ENCODE measurements around the gene GRK3. TPM values are rescaled to one million over a fixed set of nuclear protein-coding genes. Genes with fewer than 3 reads are reported as not detected.

Gene GRK3
- total and polyA plus RNA-seq, 2 of the 4 experiments (the other 2 are of a cell fraction), result 0.58 to 1.6 TPM

DNA sequence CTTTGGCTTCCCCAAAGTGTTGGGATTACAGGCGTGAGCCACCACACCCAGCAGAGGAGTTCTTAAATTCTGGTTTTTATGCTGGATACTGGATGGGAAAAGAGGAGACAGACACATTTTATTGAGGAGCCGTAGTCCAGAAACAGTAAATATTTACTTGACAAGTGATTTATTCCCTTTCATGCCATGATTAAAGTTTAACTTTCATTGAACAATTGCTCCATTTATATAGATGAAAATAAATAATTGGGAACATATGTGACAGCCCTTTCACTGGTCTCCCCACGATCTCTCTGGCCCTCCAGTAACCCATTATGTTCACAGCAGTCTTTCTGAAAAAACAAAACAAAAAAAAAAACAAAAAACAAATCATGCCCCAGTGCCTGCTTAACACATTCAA, 19.3 kb upstream of the GRK3 start:
- Histone ChIP-seq H3K23ac (ENCODE audit: low read depth, low read length) (no peak overlapping the region), H4K8ac (ENCODE audit: low read depth in 2 of 2, low read length in 2 of 2) (no peak overlapping the region), H4K20me1 (ENCODE audit: insufficient read depth, low read length) (no peaks in the 10 kb centered on the region), H3K27ac (ENCODE audit: insufficient read depth, low read length) (no peak overlapping the region), H3K9me3 (ENCODE audit: control insufficient read depth, insufficient read depth, low read length) (peaks cover 3% of the 10 kb centered on the region), H3K9ac (ENCODE audit: low read depth, low read length) (no peak overlapping the region), H3K4me3 (ENCODE audit: insufficient read depth, low read depth, low read length) (no peak overlapping the region), H3K56ac (ENCODE audit: extremely low read depth, insufficient read depth, low read length) (no peak overlapping the region), H4K5ac (ENCODE audit: low read depth, low read length) (no peak overlapping the region), H3K79me1 (ENCODE audit: low read depth in 1 of 2, low read length in 2 of 2) (no peaks in the 10 kb centered on the region), H3K27me3 (ENCODE audit: control insufficient read depth, insufficient read depth, low read length) (peaks cover 3% of the 10 kb centered on the region), H2AK5ac (ENCODE audit: low read depth, low read length) (no peak overlapping the region), H3K4me1 (ENCODE audit: control insufficient read depth, insufficient read depth, low read length) (no peaks in the 10 kb centered on the region), H2BK5ac (ENCODE audit: low read depth, low read length, poor library complexity, severe bottlenecking) (no peak overlapping the region), H3K4ac (ENCODE audit: low read depth, low read length) (no peak overlapping the region), H2BK20ac (ENCODE audit: low read depth, low read length) (no peak overlapping the region), H2BK15ac (ENCODE audit: low read depth, low read length) (no peak overlapping the region), H3K36me3 (ENCODE audit: control insufficient read depth, insufficient read depth, low read length) (no peaks in the 10 kb centered on the region), H3K4me2 (ENCODE audit: low read depth, low read length) (no peak overlapping the region), H4K91ac (ENCODE audit: insufficient read depth, low read depth, low read length) (no peak overlapping the region), H2BK120ac (ENCODE audit: low read depth, low read length) (no peak overlapping the region), H2AK9ac (replicated peaks; ENCODE audit: low read depth, low read length, poor library complexity) (no peak overlapping the region), H3K18ac (ENCODE audit: low read depth, low read length) (no peak overlapping the region), H3K9me1 (ENCODE audit: insufficient read depth, low read length) (no peaks in the 10 kb centered on the region), H2AFZ (replicated peaks; ENCODE audit: low read length, poor library complexity) (no peak overlapping the region), H3K14ac (replicated peaks; ENCODE audit: low read depth, low read length) (no peak overlapping the region)
- CTCF ChIA-PET, result no interaction called here
- no peak for ATAC-seq (ENCODE audit: low read depth)
- TF ChIP-seq MXI1 (IDR thresholded peaks at IDR 0.05; ENCODE audit: borderline replicate concordance, low read depth, low read length) (no peak), POLR2A (IDR thresholded peaks at IDR 0.05; ENCODE audit: low read depth, low read length) (no peak), CEBPB (IDR thresholded peaks at IDR 0.05; ENCODE audit: low read depth, low read length) (no peak), CHD1 (IDR thresholded peaks at IDR 0.05; ENCODE audit: low read depth, low read length) (no peak), FOS (IDR thresholded peaks at IDR 0.05; ENCODE audit: low read depth, low read length) (no peak), MAZ (IDR thresholded peaks at IDR 0.05; ENCODE audit: borderline replicate concordance, low read depth, low read length) (no peak), RFX5 (IDR thresholded peaks at IDR 0.05; ENCODE audit: low read depth, low read length) (no peak), RCOR1 (IDR thresholded peaks at IDR 0.05; ENCODE audit: insufficient replicate concordance, low read length) (no peak), NFE2L2 (IDR thresholded peaks at IDR 0.05; ENCODE audit: low read depth, low read length) (no peak), MAFK (IDR thresholded peaks at IDR 0.05; ENCODE audit: low read depth, low read length) (no peak), SMC3 (IDR thresholded peaks at IDR 0.05; ENCODE audit: low read depth, low read length) (no peak), BHLHE40 (IDR thresholded peaks at IDR 0.05; ENCODE audit: low read depth, low read length) (no peak), RAD21 (IDR thresholded peaks at IDR 0.05; ENCODE audit: low read length) (no peak)
- TF ChIP-seq, protein P1, sequence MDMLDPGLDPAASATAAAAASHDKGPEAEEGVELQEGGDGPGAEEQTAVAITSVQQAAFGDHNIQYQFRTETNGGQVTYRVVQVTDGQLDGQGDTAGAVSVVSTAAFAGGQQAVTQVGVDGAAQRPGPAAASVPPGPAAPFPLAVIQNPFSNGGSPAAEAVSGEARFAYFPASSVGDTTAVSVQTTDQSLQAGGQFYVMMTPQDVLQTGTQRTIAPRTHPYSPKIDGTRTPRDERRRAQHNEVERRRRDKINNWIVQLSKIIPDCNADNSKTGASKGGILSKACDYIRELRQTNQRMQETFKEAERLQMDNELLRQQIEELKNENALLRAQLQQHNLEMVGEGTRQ (IDR thresholded peaks at IDR 0.05; ENCODE audit: low read depth, low read length), result no peak
- TF ChIP-seq, protein P2, sequence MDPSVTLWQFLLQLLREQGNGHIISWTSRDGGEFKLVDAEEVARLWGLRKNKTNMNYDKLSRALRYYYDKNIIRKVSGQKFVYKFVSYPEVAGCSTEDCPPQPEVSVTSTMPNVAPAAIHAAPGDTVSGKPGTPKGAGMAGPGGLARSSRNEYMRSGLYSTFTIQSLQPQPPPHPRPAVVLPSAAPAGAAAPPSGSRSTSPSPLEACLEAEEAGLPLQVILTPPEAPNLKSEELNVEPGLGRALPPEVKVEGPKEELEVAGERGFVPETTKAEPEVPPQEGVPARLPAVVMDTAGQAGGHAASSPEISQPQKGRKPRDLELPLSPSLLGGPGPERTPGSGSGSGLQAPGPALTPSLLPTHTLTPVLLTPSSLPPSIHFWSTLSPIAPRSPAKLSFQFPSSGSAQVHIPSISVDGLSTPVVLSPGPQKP (IDR thresholded peaks at IDR 0.05; ENCODE audit: borderline replicate concordance, low read depth, low read length), result no peak
- TF ChIP-seq, protein P3, sequence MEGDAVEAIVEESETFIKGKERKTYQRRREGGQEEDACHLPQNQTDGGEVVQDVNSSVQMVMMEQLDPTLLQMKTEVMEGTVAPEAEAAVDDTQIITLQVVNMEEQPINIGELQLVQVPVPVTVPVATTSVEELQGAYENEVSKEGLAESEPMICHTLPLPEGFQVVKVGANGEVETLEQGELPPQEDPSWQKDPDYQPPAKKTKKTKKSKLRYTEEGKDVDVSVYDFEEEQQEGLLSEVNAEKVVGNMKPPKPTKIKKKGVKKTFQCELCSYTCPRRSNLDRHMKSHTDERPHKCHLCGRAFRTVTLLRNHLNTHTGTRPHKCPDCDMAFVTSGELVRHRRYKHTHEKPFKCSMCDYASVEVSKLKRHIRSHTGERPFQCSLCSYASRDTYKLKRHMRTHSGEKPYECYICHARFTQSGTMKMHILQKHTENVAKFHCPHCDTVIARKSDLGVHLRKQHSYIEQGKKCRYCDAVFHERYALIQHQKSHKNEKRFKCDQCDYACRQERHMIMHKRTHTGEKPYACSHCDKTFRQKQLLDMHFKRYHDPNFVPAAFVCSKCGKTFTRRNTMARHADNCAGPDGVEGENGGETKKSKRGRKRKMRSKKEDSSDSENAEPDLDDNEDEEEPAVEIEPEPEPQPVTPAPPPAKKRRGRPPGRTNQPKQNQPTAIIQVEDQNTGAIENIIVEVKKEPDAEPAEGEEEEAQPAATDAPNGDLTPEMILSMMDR (conservative IDR thresholded peaks at IDR 0.05; ENCODE audit: low read depth, low read length), result no peak
- intact Hi-C loops (cut with micrococcal nuclease) (no loop called here), in situ Hi-C loops (cut with MboI; ENCODE audit: low sequenced_read_pairs) (no loop called here), dilution Hi-C loops (cut with HindIII; ENCODE audit: low sequenced_read_pairs, unreplicated experiment) (no loop called here)
- DNase-seq, result no peak
- POLR2A ChIA-PET (ENCODE audit: unreplicated experiment), result no interaction called here
- no TSS peak for BruUV-seq (replicated peaks)
- no CpG with 5 or more reads among the region's 3 CpGs for WGBS, 2 experiments (ENCODE audit: extremely low coverage in 2 of 2, insufficient read length in 1 of 2)

Data from IMR-90 (cell line).